Gastroesophageal sphincter (tissue), 4 donors: ENCODE measurements around the gene WDR20. TPM values are rescaled to one million over a fixed set of nuclear protein-coding genes. Genes with fewer than 3 reads are reported as not detected.

ENCODE experiments used
- ATAC-seq: fragments of 150-250 bp; one replicate; pipeline ENCODE4 v1.9.1; 2016; ENCODE audit warnings: mild to moderate bottlenecking, moderate library complexity
- H3K27ac ChIP-seq, 4 donors: fragments of 200-600 bp; sonication (generic) in 3 of 4; 1 replicate in 3 of 4; 2 replicates in 1 of 4; pipeline ENCODE4 v1.5.1; 2016 to 2019
- H3K27me3 ChIP-seq: fragments of 200-600 bp; sonication (generic); one replicate; pipeline ENCODE4 v1.5.1; 2019
- H3K36me3 ChIP-seq, 2 donors: fragments of 200-600 bp; sonication (generic); one replicate each; pipeline ENCODE4 v1.5.1; 2019; ENCODE audit warnings: control low read depth in 1 of 2
- H3K4me1 ChIP-seq, 3 donors: fragments of 200-600 bp; sonication (generic); 1 replicate in 2 of 3; 2 replicates in 1 of 3; pipeline ENCODE4 v1.5.1; 2016 to 2019; ENCODE audit warnings: control low read depth in 2 of 3
- H3K4me3 ChIP-seq, 2 donors: fragments of 200-600 bp; sonication (generic); one replicate each; pipeline ENCODE4 v1.5.1; 2019; ENCODE audit warnings: mild to moderate bottlenecking in 1 of 2, moderate library complexity in 1 of 2
- H3K9me3 ChIP-seq, 3 donors: fragments of 200-600 bp; sonication (generic); one replicate each; pipeline ENCODE4 v1.5.1; 2017 to 2019; ENCODE audit warnings: control low read depth in 2 of 3
- CTCF ChIP-seq, 4 experiments: fragments of 200-600 bp in 2 of 4; fragments of 450-650 bp in 2 of 4; sonication (generic) in 1 of 4; IDR thresholded peaks; one replicate each; pipeline ENCODE4 v1.5.1; 2017 to 2019; ENCODE audit warnings: antibody characterized with exemption in 4 of 4, mild to moderate bottlenecking in 2 of 4, moderate library complexity in 2 of 4
- EP300 ChIP-seq: sonication (generic); formaldehyde crosslinking; IDR thresholded peaks from one replicate; pipeline ENCODE4 v1.6.1; 2017; ENCODE audit warnings: antibody characterized with exemption, mild to moderate bottlenecking
- POLR2A ChIP-seq, 2 donors: fragments of 450-650 bp; IDR thresholded peaks; one replicate each; pipeline ENCODE4 v1.6.1; 2017; ENCODE audit warnings: antibody characterized with exemption in 2 of 2, mild to moderate bottlenecking in 2 of 2, moderate library complexity in 1 of 2
- POLR2AphosphoS5 ChIP-seq: sonication (generic); formaldehyde crosslinking; IDR thresholded peaks from one replicate; pipeline ENCODE4 v1.6.1; 2017; ENCODE audit warnings: antibody characterized with exemption
- WGBS, 2 donors: methylation state at CpG; one replicate each; pipeline ENCODE4 v1.1.5; 2018; ENCODE audit warnings: low coverage in 1 of 2; 5-methylcytosine and 5-hydroxymethylcytosine counted together
- total RNA-seq, 4 donors: library from RNA; depleted of rRNA; stranded (reverse); fragments of >200 nt; gene quantifications; one replicate each; pipeline ENCODE4 v1.1.0, GENCODE V29; 2016

WDR20 gene
- total RNA-seq, 4 donors from 2014 or later, result 24.6 to 33.0 (median 28.9) TPM

- 75 to 100% methylated on average over 1 of the region's 1 CpG for WGBS, 2 donors
- H3K27me3 ChIP-seq, result no peaks in the 10 kb centered on the region
Measured at GRCh38 chr14:102154121-102154520, 14.4 kb downstream of the WDR20 start.

GRCh38 chr14:102154821-102155549, 15.3 kb downstream of the WDR20 start:
- TF ChIP-seq EP300 (no peak), POLR2AphosphoS5 (no peak), CTCF (IDR thresholded peaks at IDR 0.05) (no peak), POLR2A (IDR thresholded peaks at IDR 0.05) (no peak)
- Histone ChIP-seq H3K4me1 (peaks cover 0 to 38% (median 2%) of the 10 kb centered on the region in 3 donors), H3K9me3 (no peaks in the 10 kb centered on the region), H3K27ac (no peak overlapping the region), H3K27me3 (no peaks in the 10 kb centered on the region), H3K36me3 (peaks cover 0 to 14% of the 10 kb centered on the region in 2 donors), H3K4me3 (no peak overlapping the region)
- no peak for ATAC-seq
- 15 to 29% methylated on average over 2 of the region's 2 CpGs for WGBS, 2 donors

More at GRCh38 chr14:102154121-102154520, 14.4 kb downstream of the WDR20 start:
- no peak for ATAC-seq
- no peaks in the 10 kb centered on the region for H3K9me3 ChIP-seq
- no peak overlapping the region for H3K27ac ChIP-seq
- peaks cover 0 to 11% of the 10 kb centered on the region in 2 donors for H3K36me3 ChIP-seq
- peaks cover 0 to 38% (median 2%) of the 10 kb centered on the region in 3 donors for H3K4me1 ChIP-seq
- H3K4me3 ChIP-seq, result no peak overlapping the region
- TF ChIP-seq POLR2A (IDR thresholded peaks at IDR 0.05) (no peak), EP300 (no peak)

- Histone ChIP-seq H3K27ac (no peak overlapping the region), H3K4me3 (no peak overlapping the region), H3K27me3 (no peaks in the 10 kb centered on the region), H3K4me1 (peaks cover 0 to 32% (median 2%) of the 10 kb centered on the region in 3 donors), H3K36me3 (peaks cover 0 to 13% of the 10 kb centered on the region in 2 donors), H3K9me3 (no peaks in the 10 kb centered on the region)
- ATAC-seq, result no peak
- no peak for TF ChIP-seq CTCF (IDR thresholded peaks at IDR 0.05)
- TF ChIP-seq POLR2A (IDR thresholded peaks at IDR 0.05), result no peak
- no peak for TF ChIP-seq EP300
- no peak for TF ChIP-seq POLR2AphosphoS5
Measured at GRCh38 chr14:102157346-102157745, 17.6 kb downstream of the WDR20 start.

GRCh38 chr14:102158797-102159196, 19.1 kb downstream of the WDR20 start:
- H3K36me3 ChIP-seq, result peaks cover 0 to 6% of the 10 kb centered on the region in 2 donors
- no peak for ATAC-seq
- WGBS, 2 donors, result 96 to 98% methylated on average over 6 to 8 of the region's 8 CpGs

GRCh38 chr14:102159841-102160240, 20.1 kb downstream of the WDR20 start:
- Histone ChIP-seq H3K4me1 (peaks cover 0 to 31% (median 2%) of the 10 kb centered on the region in 3 donors), H3K4me3 (no peak overlapping the region), H3K9me3 (no peaks in the 10 kb centered on the region), H3K27ac (no peak overlapping the region), H3K36me3 (peaks cover 0 to 6% of the 10 kb centered on the region in 2 donors), H3K27me3 (no peaks in the 10 kb centered on the region)
- no peak for TF ChIP-seq POLR2AphosphoS5
- TF ChIP-seq CTCF (IDR thresholded peaks at IDR 0.05), result no peak
- TF ChIP-seq EP300, result no peak
- no peak for TF ChIP-seq POLR2A (IDR thresholded peaks at IDR 0.05)
- no peak for ATAC-seq
- WGBS, 2 donors, result 95 to 100% methylated on average over 1 to 4 of the region's 4 CpGs

More at GRCh38 chr14:102158797-102159196, 19.1 kb downstream of the WDR20 start:
- TF ChIP-seq CTCF (IDR thresholded peaks at IDR 0.05), result no peak
- TF ChIP-seq POLR2AphosphoS5, result no peak
- no peak for TF ChIP-seq EP300
- H3K27me3 ChIP-seq, result no peaks in the 10 kb centered on the region
- H3K27ac ChIP-seq, result no peak overlapping the region
- no peak overlapping the region for H3K4me3 ChIP-seq
- peaks cover 0 to 32% (median 2%) of the 10 kb centered on the region in 3 donors for H3K4me1 ChIP-seq
- H3K9me3 ChIP-seq, result no peaks in the 10 kb centered on the region
